HG02938 (cell line): ENCODE data around the gene SPTBN1.

Experiments used
- ATAC-seq: cut with Tn5 transposase; IDR thresholded peaks from one replicate; pipeline ENCODE4 v1.9.1; 2021; ENCODE audit warnings: mild to moderate bottlenecking, moderate library complexity; ENCODE audit not compliant: unreplicated experiment

SPTBN1 gene

GRCh38 chr2:54455563-54456361 lies at the start of gene SPTBN1:
SPTBN1 (plus strand) TSS chr2:54456327; CDS start chr2:54526419, 70,092 bp downstream.
- ATAC-seq = peak; percentile 44

- no peak for ATAC-seq
Measured at GRCh38 chr2:54407693-54408092, 48.4 kb upstream of the SPTBN1 start.

GRCh38 chr2:54408288-54408687 lies 47.8 kb upstream of the SPTBN1 start:
- no peak for ATAC-seq

GRCh38 chr2:54409752-54410151 lies 46.4 kb upstream of the SPTBN1 start:
- no peak for ATAC-seq

- ATAC-seq = no peak
Measured at GRCh38 chr2:54411801-54412354, 44.2 kb upstream of the SPTBN1 start.

- ATAC-seq = no peak
Measured at GRCh38 chr2:54416166-54416813, 39.8 kb upstream of the SPTBN1 start.

GRCh38 chr2:54416938-54417337 lies 39.2 kb upstream of the SPTBN1 start:
- no peak for ATAC-seq

GRCh38 chr2:54417577-54417976 lies 38.5 kb upstream of the SPTBN1 start:
- ATAC-seq = no peak

- no peak for ATAC-seq
Measured at GRCh38 chr2:54419388-54419787, 36.7 kb upstream of the SPTBN1 start.

- no peak for ATAC-seq
Measured at GRCh38 chr2:54419855-54420523, 36.1 kb upstream of the SPTBN1 start.

GRCh38 chr2:54420524-54421172 lies 35.5 kb upstream of the SPTBN1 start:
- no peak for ATAC-seq

- ATAC-seq = no peak
Measured at GRCh38 chr2:54422072-54422581, 34.0 kb upstream of the SPTBN1 start.

GRCh38 chr2:54423213-54423612 lies 32.9 kb upstream of the SPTBN1 start:
- no peak for ATAC-seq

GRCh38 chr2:54424555-54425163 lies 31.5 kb upstream of the SPTBN1 start:
- no peak for ATAC-seq

- ATAC-seq = no peak
Measured at GRCh38 chr2:54428108-54428831, 27.9 kb upstream of the SPTBN1 start.

GRCh38 chr2:54429054-54429453 lies 27.1 kb upstream of the SPTBN1 start:
- ATAC-seq = no peak

GRCh38 chr2:54429811-54430551 lies 26.1 kb upstream of the SPTBN1 start:
- ATAC-seq = no peak

- ATAC-seq = no peak
Measured at GRCh38 chr2:54430649-54431048, 25.5 kb upstream of the SPTBN1 start.
